Measurements from ENCODE around the gene FLRT2.

DNA sequence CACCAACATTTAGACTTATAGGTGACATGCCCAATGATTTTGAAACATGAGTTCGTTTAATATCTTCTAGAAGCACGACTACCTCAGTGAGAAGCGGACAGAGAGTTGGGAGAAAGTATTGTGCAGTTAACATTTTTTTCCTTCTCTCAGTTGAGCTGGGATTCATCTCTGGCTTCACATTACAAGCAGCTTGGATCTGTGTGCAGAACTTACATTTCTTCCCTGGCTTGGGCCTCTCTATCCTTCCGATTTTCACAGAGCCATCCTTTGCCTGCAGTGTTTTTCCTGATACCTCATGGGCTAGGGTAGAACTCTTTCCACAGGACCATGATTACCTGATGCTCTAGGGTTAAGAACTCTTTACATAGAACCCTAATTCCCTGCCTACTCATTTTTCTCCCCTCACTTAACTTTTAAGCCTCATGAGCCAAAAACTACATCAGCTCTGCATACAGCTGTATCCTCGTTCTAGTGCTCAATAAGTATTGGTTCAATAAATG, 86.5 kb downstream of the FLRT2 start:
- no peak for TF ChIP-seq EZH2phosphoT487 (IDR thresholded peaks at IDR 0.05; ENCODE audit: insufficient read depth, low read depth)
- TF ChIP-seq EZH2 (IDR thresholded peaks at IDR 0.05; ENCODE audit: insufficient read depth, poor library complexity, severe bottlenecking), result no peak
